Activated T-helper 1 cell treated with anti-CD3 and anti-CD28 coated beads, Interleukin-12 subunit alpha, Interleukin-12 subunit beta, Interleukin-2, Interleukin-4 antibody, amounts not matched to agents 30 ng/mL and 10 ng/mL and 1 ng/mL, durations not matched to agents 14 hours and 24 hours and 36 hours (primary cell): ENCODE data around the gene NPHP4. TPM values are rescaled to one million over a fixed set of nuclear protein-coding genes. Genes with fewer than 3 reads are reported as not detected.

ENCODE experiments used
- DNase-seq: peaks from one replicate; pipeline ENCODE4 v3.0.0; 2021; ENCODE audit warnings: low spot score
- H3K27ac Mint-ChIP-seq: one replicate; pipeline ENCODE4 v1.8.0; 2021; ENCODE audit warnings: mild to moderate bottlenecking, mixed read lengths
- H3K27me3 Mint-ChIP-seq: one replicate; pipeline ENCODE4 v1.8.0; 2022; ENCODE audit warnings: mild to moderate bottlenecking, moderate library complexity, mixed read lengths; ENCODE audit not compliant: insufficient read depth
- H3K36me3 Mint-ChIP-seq: one replicate; pipeline ENCODE4 v1.8.0; 2021; ENCODE audit warnings: low read depth, mixed read lengths
- H3K4me1 Mint-ChIP-seq: one replicate; pipeline ENCODE4 v1.8.0; 2021; ENCODE audit warnings: low read depth, mixed read lengths
- H3K4me3 Mint-ChIP-seq: one replicate; pipeline ENCODE4 v1.8.0; 2021; ENCODE audit warnings: mild to moderate bottlenecking, moderate library complexity, mixed read lengths
- H3K9me3 Mint-ChIP-seq: one replicate; pipeline ENCODE4 v1.8.0; 2021; ENCODE audit warnings: mixed read lengths
- intact Hi-C: fragments of 100-400 bp; cut with micrococcal nuclease; formaldehyde crosslinking; loops from one replicate; pipeline ENCODE4 v1.15.1; 2024
- total RNA-seq: library from RNA; stranded (reverse); gene quantifications from 2 replicates; pipeline ENCODE4 v1.2.3, GENCODE V29; 2022

The NPHP4 gene
- total RNA-seq, 1 donor from 2014 or later: 18.3 TPM

DNA sequence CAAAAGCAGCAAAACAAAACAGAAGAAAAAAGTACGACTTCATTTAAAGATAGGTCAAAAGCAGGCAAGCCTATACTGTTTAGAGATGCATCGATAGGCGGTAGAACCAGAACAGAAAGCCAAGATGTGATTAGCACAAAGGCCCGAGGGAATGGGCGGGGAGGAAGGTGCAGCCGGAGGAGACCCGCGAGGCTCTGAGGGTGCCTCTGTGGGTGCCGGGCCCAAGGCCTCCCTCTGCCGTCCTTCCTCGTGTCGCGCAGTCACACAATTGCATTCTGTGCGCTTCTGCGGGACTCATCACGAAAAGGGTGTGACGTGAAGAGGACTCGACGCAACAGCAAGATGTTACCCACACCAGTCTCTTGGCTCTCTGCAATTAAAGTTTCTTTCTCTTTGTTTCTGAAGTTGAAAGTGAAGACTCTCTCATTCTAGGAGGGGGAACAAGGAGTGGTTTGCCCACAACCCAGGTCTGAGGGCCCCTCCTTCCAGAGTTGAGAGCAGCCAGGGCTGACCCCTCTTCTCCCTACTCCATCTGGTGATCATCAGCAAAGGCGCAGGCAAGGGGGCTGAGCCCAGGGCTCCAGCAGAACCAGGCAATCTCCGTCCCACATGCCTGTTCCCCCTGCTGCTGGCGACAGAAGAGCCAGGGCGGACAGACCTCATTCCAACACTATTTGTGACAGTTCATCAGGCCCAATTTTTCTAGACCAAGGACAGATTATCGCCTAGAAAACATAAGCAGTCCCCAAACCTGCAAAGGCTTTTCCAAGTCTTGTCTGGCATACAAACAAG is 41.0 kb downstream of the NPHP4 start:
- intact Hi-C loops: no loop called here
- H3K9me3 Mint-ChIP-seq: no peaks in the 10 kb centered on the region
- peaks cover 16% of the 10 kb centered on the region for H3K4me1 Mint-ChIP-seq
- H3K27ac Mint-ChIP-seq: peak overlapping the region; percentile 2
- H3K4me3 Mint-ChIP-seq: no peak overlapping the region
- peaks cover 22% of the 10 kb centered on the region for H3K36me3 Mint-ChIP-seq
- no peaks in the 10 kb centered on the region for H3K27me3 Mint-ChIP-seq
- DNase-seq: no peak

GRCh38 chr1:5950201-5950895 is 41.9 kb downstream of the NPHP4 start:
- no peak overlapping the region for H3K4me3 Mint-ChIP-seq
- peak overlapping the region; percentile 2 for H3K27ac Mint-ChIP-seq
- H3K4me1 Mint-ChIP-seq: peaks cover 11% of the 10 kb centered on the region
- DNase-seq: no peak
- H3K27me3 Mint-ChIP-seq: no peaks in the 10 kb centered on the region
- intact Hi-C loops: no loop called here
- H3K9me3 Mint-ChIP-seq: no peaks in the 10 kb centered on the region
- H3K36me3 Mint-ChIP-seq: peaks cover 19% of the 10 kb centered on the region

DNA sequence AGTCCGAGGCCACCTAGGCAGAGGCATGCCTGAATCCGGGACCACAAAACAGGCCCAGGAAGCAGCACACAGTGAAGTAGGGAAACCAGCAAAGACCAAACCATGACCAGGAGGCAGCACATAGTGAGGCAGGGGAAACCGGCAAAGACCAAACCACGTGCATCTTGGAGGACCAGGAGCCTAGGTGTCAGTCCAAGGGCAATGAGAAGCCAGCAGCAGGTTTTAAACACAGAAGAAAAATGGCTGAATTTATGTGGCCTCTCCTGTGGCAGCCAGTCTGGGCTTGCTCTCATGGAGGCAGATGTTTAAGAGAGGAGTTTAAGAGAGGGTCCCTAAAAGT is 42.5 kb downstream of the NPHP4 start:
- Mint-ChIP-seq H3K27ac (no peak overlapping the region), H3K27me3 (no peaks in the 10 kb centered on the region), H3K9me3 (no peaks in the 10 kb centered on the region), H3K36me3 (peaks cover 16% of the 10 kb centered on the region), H3K4me1 (peaks cover 5% of the 10 kb centered on the region), H3K4me3 (no peak overlapping the region)
- intact Hi-C loops: no loop called here
- DNase-seq: no peak

- H3K4me1 Mint-ChIP-seq: peaks cover under 1% of the 10 kb centered on the region
- no peaks in the 10 kb centered on the region for H3K27me3 Mint-ChIP-seq
- DNase-seq: no peak
- H3K36me3 Mint-ChIP-seq: peaks cover 12% of the 10 kb centered on the region
- no peaks in the 10 kb centered on the region for H3K9me3 Mint-ChIP-seq
- H3K27ac Mint-ChIP-seq: no peak overlapping the region
- intact Hi-C loops: no loop called here
- no peak overlapping the region for H3K4me3 Mint-ChIP-seq
These were observed 43.0 kb downstream of the NPHP4 start for GRCh38 chr1:5949085-5949760.

DNA sequence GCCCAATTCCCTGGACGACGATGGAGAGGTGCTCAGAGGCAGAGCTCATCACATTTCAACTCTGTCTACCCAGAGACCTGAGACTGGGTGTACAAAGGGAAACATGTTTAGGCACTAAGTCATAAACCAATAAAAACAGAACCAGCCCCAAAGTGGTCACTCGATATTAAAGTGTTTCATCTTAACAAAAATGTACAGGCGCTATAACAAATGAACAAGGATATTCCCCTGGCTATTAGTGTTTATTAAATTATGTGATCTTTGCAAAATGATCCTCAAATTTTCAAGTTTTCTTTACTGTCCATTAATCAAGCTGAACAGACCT is 43.6 kb downstream of the NPHP4 start:
- DNase-seq: no peak
- Mint-ChIP-seq H3K4me1 (no peaks in the 10 kb centered on the region), H3K9me3 (no peaks in the 10 kb centered on the region), H3K36me3 (peaks cover 9% of the 10 kb centered on the region), H3K4me3 (no peak overlapping the region), H3K27me3 (no peaks in the 10 kb centered on the region), H3K27ac (no peak overlapping the region)
- intact Hi-C loops: no loop called here

DNA sequence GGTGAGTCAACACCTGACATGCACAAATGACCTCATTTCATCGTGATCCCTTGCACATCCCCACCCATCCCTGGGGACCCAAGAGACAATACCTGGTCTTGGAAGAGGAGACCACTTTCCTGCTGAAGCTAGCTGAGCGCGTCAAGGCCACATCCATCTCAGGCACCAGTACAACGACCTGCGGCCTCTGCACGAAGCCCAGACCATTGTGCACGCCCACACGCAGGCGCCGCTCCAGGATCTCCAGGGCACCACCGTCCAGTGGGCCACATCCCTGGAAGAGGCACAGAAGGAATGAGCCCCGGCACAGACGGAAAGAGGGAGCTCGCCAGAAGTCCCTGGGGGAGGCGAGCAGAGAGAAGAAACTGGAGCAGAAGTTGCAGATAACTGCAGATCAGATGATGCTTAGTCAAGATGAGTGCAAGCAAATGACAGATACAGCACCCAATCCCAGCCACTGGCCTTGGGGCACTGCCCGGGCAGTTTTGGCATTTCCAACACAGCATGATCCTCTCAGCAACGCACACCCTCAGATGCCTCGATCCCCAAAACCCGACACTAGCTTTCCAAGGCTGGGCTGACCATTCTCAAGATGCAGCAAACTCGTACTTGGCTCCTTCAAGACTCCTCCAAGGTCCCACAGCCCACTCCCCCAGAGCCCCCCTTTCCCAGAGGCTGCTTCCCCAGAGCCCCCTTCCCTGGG is 44.1 kb downstream of the NPHP4 start:
- Mint-ChIP-seq H3K4me3 (no peak overlapping the region), H3K27me3 (no peaks in the 10 kb centered on the region), H3K27ac (no peak overlapping the region), H3K4me1 (no peaks in the 10 kb centered on the region), H3K9me3 (no peaks in the 10 kb centered on the region), H3K36me3 (peaks cover 8% of the 10 kb centered on the region)
- intact Hi-C loops: no loop called here
- DNase-seq: no peak

DNA sequence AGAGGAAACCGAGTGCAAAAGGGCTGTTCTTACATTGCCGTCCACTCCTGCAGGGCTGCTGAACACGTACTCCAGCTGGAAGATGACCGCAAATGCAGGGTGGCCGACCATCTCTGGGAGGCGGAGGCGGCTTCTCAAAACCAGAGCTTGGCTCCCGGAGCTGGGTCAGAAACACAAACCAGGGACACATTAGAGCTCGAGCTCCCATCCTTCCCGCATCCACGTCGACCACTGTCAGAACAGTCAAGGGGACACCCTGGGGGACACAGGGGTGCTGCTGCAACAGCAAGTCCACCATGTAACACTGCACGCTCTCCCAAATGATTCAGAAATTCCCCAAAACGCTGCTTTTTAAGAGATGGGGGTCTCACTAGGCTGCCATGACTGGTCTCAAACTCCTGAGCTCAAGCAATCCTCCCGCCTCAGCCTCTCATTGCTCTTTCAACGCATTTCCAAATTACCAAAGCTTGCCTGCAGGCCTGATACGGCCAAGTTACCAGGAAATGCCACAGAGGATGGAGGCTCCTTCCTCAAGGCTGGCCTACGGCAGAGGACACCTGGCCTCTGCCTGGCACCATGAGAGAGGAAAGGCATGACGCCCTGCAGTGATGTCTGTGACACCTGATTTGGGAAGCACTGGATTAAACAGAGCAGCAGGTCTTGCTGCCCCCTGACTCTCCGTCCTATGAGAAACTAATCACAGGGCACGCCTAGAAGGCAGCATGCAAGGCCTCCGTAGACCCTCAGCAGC is 45.0 kb downstream of the NPHP4 start:
- Mint-ChIP-seq H3K9me3 (no peaks in the 10 kb centered on the region), H3K27me3 (no peaks in the 10 kb centered on the region), H3K4me1 (no peaks in the 10 kb centered on the region), H3K36me3 (peaks cover 5% of the 10 kb centered on the region), H3K27ac (no peak overlapping the region), H3K4me3 (no peak overlapping the region)
- intact Hi-C loops: no loop called here
- DNase-seq: no peak

DNA sequence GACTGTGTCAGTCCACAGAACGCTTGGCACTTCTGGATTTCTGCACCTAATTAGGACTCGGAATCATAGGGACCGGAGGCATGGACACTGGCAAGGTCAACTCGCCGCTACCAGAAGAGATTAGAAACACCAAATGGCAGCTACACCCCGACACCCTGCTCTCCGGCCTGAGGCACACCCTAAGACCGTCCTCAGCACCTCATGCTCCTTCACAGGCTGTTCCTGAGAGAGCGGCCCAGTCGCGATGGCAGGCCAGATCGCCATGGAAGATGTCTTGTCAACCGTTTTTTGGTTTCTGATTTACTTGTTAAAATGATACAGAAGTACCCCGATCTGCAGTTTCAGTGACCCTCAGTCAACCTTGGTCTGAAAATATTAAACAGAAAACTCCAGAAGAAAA is 46.8 kb downstream of the NPHP4 start:
- Mint-ChIP-seq H3K9me3 (no peaks in the 10 kb centered on the region), H3K4me3 (no peak overlapping the region), H3K27ac (no peak overlapping the region), H3K4me1 (no peaks in the 10 kb centered on the region), H3K27me3 (no peaks in the 10 kb centered on the region), H3K36me3 (peaks cover 4% of the 10 kb centered on the region)
- no peak for DNase-seq
- intact Hi-C loops: no loop called here

DNA sequence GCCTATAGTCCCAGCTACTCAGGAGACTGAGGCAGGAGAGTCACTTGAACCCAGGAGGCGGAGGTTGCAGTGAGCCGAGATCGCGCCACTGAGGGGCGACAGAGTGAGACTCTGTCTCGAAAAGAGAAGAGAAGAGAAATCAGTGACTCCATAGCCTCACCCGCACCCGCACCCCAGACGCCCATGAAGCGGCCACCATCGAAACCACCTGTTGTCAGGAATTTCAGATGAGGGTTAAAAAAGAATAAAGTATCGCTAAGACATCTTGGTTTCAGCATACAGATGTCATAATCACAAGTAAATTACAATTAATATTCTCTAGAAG is 47.4 kb downstream of the NPHP4 start:
- intact Hi-C loops: no loop called here
- Mint-ChIP-seq H3K4me3 (no peak overlapping the region), H3K27me3 (no peaks in the 10 kb centered on the region), H3K4me1 (no peaks in the 10 kb centered on the region), H3K9me3 (no peaks in the 10 kb centered on the region), H3K27ac (no peak overlapping the region), H3K36me3 (peaks cover 4% of the 10 kb centered on the region)
- DNase-seq: no peak

DNA sequence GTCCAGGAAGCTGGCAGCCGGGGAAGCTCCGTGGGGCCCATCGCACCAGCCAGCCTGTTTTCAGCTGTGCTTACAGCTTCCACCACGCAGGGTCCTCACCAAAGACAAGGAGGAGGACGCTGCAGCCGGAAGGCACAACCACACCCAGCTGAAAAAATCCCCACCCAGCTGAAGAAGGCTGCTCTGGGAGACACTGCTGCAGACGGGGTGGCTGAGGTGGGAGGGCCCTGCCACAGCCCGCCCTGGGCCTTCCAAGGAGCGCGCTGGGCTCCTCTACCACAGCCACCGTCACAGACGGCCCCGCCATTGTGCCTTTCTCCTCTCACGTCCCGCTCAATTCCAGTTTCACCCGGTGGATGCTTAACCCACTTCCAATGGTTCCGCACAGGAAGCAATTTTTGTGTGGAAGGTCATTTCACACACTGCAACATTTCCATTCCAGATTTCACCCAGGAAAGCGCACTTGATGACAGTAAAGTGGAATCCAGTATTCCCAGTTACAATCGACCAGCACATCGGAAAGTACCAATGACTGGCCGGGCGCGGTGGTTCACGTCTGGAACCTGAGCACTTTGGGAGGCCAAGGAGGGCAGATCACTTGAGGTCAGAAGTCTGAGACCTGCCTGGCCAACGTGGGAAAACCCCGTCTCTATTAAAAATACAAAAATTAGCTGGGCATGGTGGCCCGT is 47.9 kb downstream of the NPHP4 start:
- H3K27me3 Mint-ChIP-seq: no peaks in the 10 kb centered on the region
- peaks cover 4% of the 10 kb centered on the region for H3K36me3 Mint-ChIP-seq
- no peak overlapping the region for H3K27ac Mint-ChIP-seq
- no peak for DNase-seq
- no peaks in the 10 kb centered on the region for H3K9me3 Mint-ChIP-seq
- intact Hi-C loops: no loop called here
- H3K4me3 Mint-ChIP-seq: no peak overlapping the region
- H3K4me1 Mint-ChIP-seq: no peaks in the 10 kb centered on the region

DNA sequence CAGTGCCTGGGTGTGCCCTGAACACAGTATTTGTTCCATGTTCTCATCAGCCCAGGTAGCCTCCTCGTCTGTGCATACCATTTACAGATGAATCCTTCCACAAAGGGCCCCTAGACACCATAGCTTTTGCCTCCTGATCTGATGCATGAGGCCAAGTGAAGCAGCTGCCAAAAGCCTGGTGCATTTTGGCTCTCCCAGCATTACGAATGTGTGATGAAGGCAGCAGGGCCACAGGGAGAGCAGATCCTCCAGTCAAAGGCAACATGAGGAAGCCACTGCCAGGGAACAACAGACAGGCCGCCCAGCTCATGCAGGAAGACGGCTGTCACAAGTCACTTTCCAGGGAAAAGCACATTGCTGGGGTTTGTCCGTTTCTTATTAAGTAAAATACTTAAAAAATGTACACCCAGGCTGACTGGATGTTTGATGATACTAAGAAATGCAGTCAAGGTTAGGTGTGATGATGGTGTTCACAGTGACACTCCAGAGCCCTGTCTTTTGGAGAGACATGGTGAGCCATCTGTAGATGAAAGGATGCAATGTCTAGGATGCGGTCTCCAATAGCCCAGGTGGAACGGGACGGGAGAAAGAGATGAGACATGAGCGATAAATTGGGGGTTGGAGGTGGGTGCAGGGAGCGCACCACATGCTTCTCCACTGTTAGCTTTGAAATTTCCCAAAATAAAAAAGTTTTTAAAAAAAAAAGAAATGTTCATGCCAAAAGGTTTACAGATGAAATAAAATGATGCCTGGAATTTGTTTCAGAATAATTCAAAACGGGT is 48.7 kb downstream of the NPHP4 start:
- no peak overlapping the region for H3K27ac Mint-ChIP-seq
- H3K27me3 Mint-ChIP-seq: no peaks in the 10 kb centered on the region
- no peak for DNase-seq
- no peaks in the 10 kb centered on the region for H3K4me1 Mint-ChIP-seq
- no peak overlapping the region for H3K4me3 Mint-ChIP-seq
- peaks cover 4% of the 10 kb centered on the region for H3K36me3 Mint-ChIP-seq
- intact Hi-C loops: no loop called here
- H3K9me3 Mint-ChIP-seq: no peaks in the 10 kb centered on the region

DNA sequence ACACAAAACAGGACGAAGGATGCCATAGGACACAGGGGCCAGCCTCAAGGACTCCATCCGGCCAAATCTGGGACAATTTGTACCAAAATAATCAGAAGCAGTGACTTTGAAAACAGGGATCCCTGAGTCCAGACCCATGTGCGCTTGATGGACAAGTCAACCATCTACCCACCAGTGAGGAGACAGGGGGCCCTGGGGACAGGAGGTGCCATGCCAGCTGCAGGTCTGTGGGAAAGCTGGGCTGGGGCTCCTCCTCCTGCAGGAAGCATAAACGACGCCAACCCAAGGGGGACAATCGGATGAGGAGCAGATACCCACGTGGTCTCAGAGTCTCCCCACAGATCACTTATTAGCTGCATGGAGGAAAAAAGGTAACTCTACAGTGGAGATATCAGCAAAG is 50.6 kb downstream of the NPHP4 start:
- Mint-ChIP-seq H3K27me3 (no peaks in the 10 kb centered on the region), H3K36me3 (peaks cover 1% of the 10 kb centered on the region), H3K4me1 (no peaks in the 10 kb centered on the region), H3K9me3 (no peaks in the 10 kb centered on the region), H3K4me3 (no peak overlapping the region), H3K27ac (no peak overlapping the region)
- intact Hi-C loops: no loop called here
- DNase-seq: no peak
